ENCODE results near the gene CDC42BPB. TPM values are rescaled to one million over a fixed set of nuclear protein-coding genes. Genes with fewer than 3 reads are reported as not detected.

Gene CDC42BPB
- total and polyA plus RNA-seq, 2 of the 13 experiments (the other 11 are each of a cell fraction or from before 2014, with no cell fraction given), result 19.7 to 32.3 TPM

DNA sequence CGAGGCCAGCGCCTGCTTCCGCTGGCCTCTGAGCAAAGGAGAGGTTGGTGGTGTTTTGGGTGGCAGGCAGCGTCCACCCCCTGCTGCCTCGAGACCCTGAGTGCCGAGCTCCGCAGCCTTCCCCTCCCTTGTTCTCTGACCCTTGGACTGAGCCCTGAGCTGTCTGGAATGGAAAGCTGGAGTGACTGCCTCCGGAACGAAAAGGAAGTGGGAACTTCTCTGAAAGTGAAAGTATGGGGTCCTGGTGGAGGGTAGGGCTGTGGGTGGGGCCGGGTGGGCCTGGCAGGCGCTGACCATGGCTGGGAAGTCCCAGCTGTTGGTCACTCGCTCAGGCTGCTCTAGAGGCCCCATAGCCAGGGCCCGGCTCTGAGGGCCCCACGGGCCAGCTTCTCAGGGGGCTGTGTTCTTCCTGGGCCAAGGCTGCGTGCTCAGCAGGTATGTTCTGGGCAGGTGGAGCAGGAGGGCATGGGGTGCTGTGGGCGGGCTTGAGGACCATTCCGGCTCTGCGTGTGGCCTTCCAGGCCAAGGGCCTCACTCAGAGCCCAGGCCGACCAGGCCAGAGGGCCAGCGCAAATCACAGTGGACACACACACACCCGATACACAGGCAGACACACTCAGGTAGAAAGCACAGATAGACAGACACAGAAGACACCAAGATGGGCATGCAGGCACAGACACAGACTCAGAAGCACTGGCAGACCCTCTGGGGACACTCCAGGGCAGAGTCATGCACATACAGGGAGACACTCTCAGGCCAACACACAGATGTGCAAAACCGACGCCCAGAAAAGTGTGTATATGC is 37.3 kb upstream of the CDC42BPB start, which contains the start of gene EXOC3L4 (continued):
- TF ChIP-seq, protein P1, sequence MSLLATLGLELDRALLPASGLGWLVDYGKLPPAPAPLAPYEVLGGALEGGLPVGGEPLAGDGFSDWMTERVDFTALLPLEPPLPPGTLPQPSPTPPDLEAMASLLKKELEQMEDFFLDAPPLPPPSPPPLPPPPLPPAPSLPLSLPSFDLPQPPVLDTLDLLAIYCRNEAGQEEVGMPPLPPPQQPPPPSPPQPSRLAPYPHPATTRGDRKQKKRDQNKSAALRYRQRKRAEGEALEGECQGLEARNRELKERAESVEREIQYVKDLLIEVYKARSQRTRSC (CRISPR knock-in tag; IDR thresholded peaks at IDR 0.05; ENCODE audit: low read depth), result no peak
- no peak for TF ChIP-seq ZSCAN22 (CRISPR knock-in tag; IDR thresholded peaks at IDR 0.05)
- no peak for TF ChIP-seq RORA (CRISPR knock-in tag; IDR thresholded peaks at IDR 0.05)
- TF ChIP-seq ZNF276 (CRISPR knock-in tag; IDR thresholded peaks at IDR 0.05; ENCODE audit: low read depth), result no peak
- TF ChIP-seq ZBTB34 (CRISPR knock-in tag; IDR thresholded peaks at IDR 0.05), result 0 out of 2 replicates have a peak, but pooled peaks have one; percentile 55
- no peak for TF ChIP-seq HOXA9 (CRISPR knock-in tag; IDR thresholded peaks at IDR 0.05; ENCODE audit: borderline replicate concordance)
- TF ChIP-seq NFKB2 (CRISPR knock-in tag; IDR thresholded peaks at IDR 0.05; ENCODE audit: borderline replicate concordance), result peak; percentile 32; the same call in 1 of the 2 replicates
- TF ChIP-seq RXRB (CRISPR knock-in tag; IDR thresholded peaks at IDR 0.05; ENCODE audit: borderline replicate concordance), result peak; percentile 32; the same call in 1 of the 2 replicates
- TF ChIP-seq ZNF121 (CRISPR knock-in tag; IDR thresholded peaks at IDR 0.05), result no peak
- no peak; the same call in 1 of the 2 replicates for TF ChIP-seq RNF2 (conservative IDR thresholded peaks at IDR 0.05; ENCODE audit: low read depth)
- TF ChIP-seq EEA1 (CRISPR knock-in tag; IDR thresholded peaks at IDR 0.05; ENCODE audit: borderline replicate concordance), result peak; percentile 78; the same call in 1 of the 2 replicates
- TF ChIP-seq GTF3A (CRISPR knock-in tag; conservative IDR thresholded peaks at IDR 0.05), result no peak
- TF ChIP-seq ASH2L (IDR thresholded peaks at IDR 0.05; ENCODE audit: insufficient read length, low read depth, low read length), result no peak
- TF ChIP-seq, protein P2, sequence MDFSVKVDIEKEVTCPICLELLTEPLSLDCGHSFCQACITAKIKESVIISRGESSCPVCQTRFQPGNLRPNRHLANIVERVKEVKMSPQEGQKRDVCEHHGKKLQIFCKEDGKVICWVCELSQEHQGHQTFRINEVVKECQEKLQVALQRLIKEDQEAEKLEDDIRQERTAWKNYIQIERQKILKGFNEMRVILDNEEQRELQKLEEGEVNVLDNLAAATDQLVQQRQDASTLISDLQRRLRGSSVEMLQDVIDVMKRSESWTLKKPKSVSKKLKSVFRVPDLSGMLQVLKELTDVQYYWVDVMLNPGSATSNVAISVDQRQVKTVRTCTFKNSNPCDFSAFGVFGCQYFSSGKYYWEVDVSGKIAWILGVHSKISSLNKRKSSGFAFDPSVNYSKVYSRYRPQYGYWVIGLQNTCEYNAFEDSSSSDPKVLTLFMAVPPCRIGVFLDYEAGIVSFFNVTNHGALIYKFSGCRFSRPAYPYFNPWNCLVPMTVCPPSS (IDR thresholded peaks at IDR 0.05), result no peak
- TF ChIP-seq ZBTB49 (CRISPR knock-in tag; IDR thresholded peaks at IDR 0.05; ENCODE audit: borderline replicate concordance), result no peak
- TF ChIP-seq IRF1 (CRISPR knock-in tag; IDR thresholded peaks at IDR 0.05; ENCODE audit: low read depth), result peak; percentile 81; the same call in 1 of the 2 replicates
- TF ChIP-seq ZNF292 (CRISPR knock-in tag; IDR thresholded peaks at IDR 0.05; ENCODE audit: borderline replicate concordance, low read depth), result 0 out of 2 replicates have a peak, but pooled peaks have one; percentile 19
